ENCODE data around the gene RIT2.
"Not testable (repeated sequence)": the region's sequence is repeated elsewhere in the genome, so short reads cannot be mapped to it uniquely, and the experiment has no call there.

Gene RIT2

DNA sequence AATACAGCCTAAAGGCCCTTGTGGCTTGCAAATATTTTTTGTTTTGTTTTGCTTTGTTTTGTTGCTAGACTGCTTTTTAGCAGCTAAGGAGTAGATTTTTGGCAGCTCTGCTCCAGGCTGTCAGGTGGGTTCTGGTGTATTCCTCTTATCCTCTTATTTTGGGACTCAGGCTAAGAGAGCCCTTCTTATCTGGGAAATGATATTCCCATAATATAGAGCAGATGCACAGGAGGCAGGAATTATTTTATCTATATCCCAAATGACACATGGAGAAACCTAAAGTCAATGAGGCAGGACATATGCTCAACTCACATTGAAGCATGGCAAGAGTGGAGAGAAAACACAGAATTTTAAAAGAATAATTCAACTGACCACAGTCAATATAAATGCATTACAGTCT is 369.6 kb downstream of the RIT2 start:
- DNase-seq = no peak

DNA sequence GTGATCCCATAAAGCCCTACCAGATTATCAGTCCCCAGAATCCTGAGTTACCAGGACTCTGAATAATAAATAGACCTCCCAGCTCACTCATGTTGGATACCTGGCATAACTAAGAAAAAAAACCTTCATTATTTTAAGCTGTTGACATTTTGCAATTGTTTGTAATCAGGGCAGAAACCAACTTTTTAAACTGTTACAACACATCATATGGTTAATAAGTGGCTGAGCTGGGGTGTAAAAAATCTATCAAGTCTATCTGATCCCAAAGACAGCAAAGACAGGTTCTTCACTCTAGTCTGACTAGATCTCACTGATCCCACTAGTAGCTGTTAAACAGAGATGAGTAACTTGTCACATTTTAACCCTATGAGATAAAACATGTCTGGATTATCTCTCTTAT is 370.3 kb downstream of the RIT2 start:
- no peak for DNase-seq

DNA sequence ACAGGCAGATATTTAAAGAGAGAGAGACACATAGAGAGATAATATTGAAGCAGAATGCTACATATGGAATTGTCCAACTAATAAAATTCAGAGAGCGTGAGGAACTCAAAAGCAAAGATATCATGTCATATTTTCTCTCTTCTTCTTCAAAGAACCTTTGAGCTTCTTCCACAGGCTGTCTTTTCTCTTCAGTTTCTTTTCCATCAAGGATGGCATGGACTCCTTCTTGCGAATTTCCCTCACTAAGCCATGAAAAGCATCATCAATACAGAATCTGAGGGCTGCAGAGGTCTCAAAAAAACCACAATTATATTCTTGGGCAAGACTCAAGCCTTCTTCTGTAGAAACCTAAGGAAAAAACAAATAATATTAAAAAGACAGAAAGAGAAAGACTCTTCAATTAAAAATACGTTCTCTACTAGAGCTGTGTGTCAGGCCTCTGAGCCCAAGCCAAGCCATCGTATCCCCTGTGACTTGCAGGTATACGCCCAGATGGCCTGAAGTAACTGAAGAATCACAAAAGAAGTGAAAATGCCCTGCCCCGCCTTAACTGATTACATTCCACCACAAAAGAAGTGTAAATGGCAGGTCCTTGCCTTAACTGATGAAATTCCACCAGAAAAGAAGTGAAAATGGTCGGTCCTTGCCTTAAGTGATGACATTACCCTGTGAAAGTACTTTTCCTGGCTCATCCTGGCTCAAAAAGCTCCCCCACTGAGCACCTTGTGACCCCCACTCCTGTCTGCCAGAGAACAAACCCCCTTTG is 371.9 kb downstream of the RIT2 start:
- DNase-seq = no peak

- no peak for DNase-seq
Observed at GRCh38 chr18:42742969-42743368, 372.5 kb downstream of the RIT2 start.

GRCh38 chr18:42742474-42742873 is 373.0 kb downstream of the RIT2 start:
- DNase-seq = no peak

DNA sequence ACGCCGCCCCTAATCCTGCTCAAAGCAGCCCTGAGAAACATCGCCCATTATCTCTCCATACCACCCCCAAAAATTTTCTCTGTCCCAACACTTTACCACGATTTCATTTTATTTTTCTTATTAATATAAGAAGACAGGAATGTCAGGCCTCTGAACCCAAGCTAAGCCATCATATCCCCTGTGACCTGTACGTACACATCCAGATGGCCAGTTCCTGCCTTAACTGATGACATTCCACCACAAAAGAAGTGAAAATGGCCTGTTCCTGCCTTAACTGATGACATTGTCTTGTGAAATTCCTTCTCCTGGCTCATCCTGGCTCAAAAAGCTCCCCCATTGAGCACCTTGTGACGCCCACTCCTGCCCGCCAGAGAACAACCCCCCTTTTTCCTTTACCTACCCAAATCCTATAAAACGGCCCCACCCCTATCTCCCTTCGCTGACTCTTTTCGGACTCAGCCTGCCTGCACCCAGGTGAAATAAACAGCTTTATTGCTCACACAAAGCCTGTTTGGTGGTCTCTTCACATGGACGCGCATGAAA is 373.6 kb downstream of the RIT2 start:
- not testable (repeated sequence) for DNase-seq

DNA sequence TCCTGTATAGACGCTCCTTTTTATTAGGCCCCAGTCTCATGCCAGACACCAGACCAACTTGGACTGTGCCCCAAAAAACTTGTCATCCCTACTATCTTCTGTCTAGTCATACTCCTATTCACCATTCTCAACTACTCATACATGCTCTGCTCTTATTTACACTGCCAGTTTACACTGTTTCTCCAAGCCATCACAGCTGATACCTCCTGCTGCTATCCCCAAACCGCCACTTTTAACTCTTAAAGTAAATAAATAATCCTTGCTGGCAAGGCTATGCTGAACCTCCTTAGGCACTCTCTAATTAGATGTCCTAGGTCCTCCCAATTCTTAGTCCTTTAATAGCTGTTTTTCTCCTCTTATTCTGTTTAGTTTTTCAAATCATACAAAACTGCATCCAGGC is 374.2 kb downstream of the RIT2 start:
- not testable (repeated sequence) for DNase-seq

DNA sequence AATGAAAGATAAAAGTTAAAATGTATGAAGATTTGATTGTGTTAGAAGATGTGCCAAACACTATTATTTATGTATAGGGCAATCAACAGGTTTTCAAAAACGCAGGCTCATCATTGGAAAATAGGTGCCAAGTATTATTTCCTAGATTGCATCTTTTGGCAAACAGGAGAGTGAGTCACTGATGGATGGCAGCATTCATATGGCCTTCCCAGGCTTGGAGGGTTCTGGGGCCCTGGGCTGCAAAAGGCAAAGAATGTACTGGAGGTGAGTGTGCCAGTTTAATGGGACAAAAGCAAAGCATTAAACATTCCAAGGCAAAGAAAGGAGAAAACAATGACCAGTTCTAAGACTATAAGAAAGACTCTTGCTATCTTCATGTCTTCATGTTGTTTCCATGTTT is 379.4 kb downstream of the RIT2 start:
- DNase-seq = no peak

GRCh38 chr18:42734520-42734919 is 381.0 kb downstream of the RIT2 start:
- no peak for DNase-seq

DNA sequence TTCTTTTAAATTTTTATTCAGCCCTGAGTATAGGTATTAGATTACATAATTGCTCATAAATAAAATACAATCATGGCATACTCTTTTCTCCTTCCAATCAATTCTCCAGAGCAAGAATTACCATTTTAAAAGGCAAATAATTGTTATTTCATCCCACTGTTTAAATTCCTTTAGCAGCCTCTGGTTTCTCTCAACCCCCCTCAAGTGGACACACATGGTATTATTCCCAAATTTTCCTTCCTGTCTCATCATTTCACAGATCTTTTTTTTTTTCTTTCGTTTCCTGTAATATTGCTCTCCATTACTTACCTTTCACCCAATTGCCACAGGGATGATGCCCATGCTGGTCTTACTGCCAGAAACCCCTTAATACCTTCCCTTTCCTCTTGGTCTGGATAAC is 385.2 kb downstream of the RIT2 start:
- DNase-seq = no peak

- DNase-seq = no peak
Observed at GRCh38 chr18:42719221-42719620, 396.3 kb downstream of the RIT2 start.

DNA sequence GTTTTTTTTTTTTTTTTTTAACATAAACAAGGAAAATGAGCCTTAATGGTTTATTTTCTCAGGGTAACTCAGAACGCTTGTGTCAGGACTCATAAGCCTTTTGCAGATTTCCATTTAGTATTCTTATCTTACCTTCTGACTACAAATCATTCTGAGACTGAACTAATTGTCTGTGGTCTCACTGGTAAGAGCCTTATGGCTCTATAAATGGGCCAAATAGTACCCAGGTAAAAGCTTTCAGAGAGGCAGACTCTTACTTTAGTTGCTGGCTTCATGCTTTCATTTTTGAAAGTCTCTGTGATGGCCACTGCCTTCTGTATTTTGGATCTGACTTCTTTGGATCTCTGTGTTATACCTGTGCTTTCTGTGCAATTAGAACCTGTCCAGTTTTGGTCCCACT is 403.4 kb downstream of the RIT2 start:
- DNase-seq = no peak

GRCh38 chr18:42707080-42707479 is 408.4 kb downstream of the RIT2 start:
- no peak for DNase-seq

- DNase-seq = peak; percentile 91
Observed at GRCh38 chr18:42706618-42707017, 408.9 kb downstream of the RIT2 start.

GRCh38 chr18:42706029-42706608 is 409.4 kb downstream of the RIT2 start:
- DNase-seq = no peak

Data from SHP77 treated with DMSO at 0.1 percent for 48 hours (cell line).